ENCODE measurements around the gene TMPRSS12.
"Not testable (repeated sequence)": the region's sequence is repeated elsewhere in the genome, so short reads cannot be mapped to it uniquely, and the experiment has no call there.

TMPRSS12 gene

DNA sequence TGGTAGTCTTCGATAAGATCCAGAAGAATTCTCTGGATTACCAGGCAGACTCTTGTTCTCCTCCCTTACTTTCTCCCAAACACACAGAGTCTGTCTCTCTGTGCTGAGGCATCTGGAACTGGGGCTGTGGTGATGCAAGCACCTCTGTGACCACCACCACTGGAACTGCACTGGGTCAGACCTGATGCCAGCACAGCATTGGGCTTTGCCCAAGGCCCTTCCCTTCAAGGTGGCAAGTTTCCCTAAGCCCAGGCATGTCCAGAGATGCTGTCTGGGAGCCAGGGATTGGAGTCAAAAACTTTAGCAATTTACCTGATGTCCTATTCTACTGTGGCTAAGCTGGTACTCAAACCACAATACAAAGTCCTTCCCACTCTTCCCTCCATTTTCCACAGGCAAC lies 14.6 kb upstream of the TMPRSS12 start:
- no peaks in the 10 kb centered on the region for H3K4me1 ChIP-seq (ENCODE audit: control insufficient read depth, insufficient read depth, low read length)
- H3K4me3 ChIP-seq (ENCODE audit: low read depth, low read length) = no peak overlapping the region
- no peaks in the 10 kb centered on the region for H3K36me3 ChIP-seq (ENCODE audit: control insufficient read depth, insufficient read depth, low read length)
- peaks cover 5% of the 10 kb centered on the region for H3K9me3 ChIP-seq (ENCODE audit: control insufficient read depth, insufficient read depth, low read depth, low read length)
- H3K27ac ChIP-seq (ENCODE audit: low read depth, low read length) = no peak overlapping the region
- H3K27me3 ChIP-seq (ENCODE audit: control insufficient read depth, insufficient read depth, low read length) = no peaks in the 10 kb centered on the region
- H3K9ac ChIP-seq (ENCODE audit: low read length) = no peak overlapping the region

DNA sequence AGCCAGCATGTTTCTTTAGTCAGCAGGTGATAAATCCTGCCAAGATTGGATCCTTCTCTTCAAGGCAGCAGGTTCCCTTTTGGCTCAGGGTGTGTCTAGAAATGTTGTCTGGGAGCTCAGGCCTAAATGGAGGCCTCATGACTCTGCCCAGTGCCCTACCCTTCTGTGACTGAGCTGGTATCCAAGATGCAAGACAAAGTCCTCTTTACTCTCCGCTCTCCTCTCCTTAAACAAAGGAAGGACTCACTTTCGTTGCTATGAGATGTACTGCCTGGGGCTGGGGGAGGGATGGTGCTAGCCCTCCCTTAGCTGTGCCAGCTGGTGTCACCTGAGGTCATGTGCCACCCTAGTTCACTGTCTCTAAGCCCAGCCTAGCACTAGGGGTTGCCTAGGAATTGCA lies 13.8 kb upstream of the TMPRSS12 start:
- Histone ChIP-seq H3K27me3 (ENCODE audit: control insufficient read depth, insufficient read depth, low read length) (no peaks in the 10 kb centered on the region), H3K4me3 (ENCODE audit: low read depth, low read length) (no peak overlapping the region), H3K9ac (ENCODE audit: low read length) (no peak overlapping the region), H3K4me1 (ENCODE audit: control insufficient read depth, insufficient read depth, low read length) (no peaks in the 10 kb centered on the region), H3K36me3 (ENCODE audit: control insufficient read depth, insufficient read depth, low read length) (no peaks in the 10 kb centered on the region), H3K9me3 (ENCODE audit: control insufficient read depth, insufficient read depth, low read depth, low read length) (peaks cover 13% of the 10 kb centered on the region), H3K27ac (ENCODE audit: low read depth, low read length) (no peak overlapping the region)

DNA sequence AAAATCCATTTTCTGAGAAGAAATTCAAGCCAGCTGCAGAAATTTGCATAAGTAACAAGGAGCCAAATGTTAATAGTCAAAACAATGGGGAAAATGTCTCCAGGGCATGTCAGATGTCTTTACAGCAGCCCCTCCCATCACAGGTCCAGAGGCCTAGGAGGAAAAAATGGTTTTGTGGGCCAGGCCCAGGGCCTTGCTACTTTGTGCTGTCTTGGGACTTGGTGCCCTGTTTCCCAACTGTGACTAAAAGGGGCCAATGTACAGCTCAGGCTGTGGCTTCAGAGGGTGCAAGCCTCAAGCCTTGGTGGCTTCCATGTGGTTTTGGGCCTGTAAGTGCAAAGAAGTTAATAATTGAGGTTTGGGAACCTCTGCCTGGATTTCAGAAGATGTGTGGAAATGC lies 8.9 kb upstream of the TMPRSS12 start:
- H3K27ac ChIP-seq (ENCODE audit: low read depth, low read length); H3K4me1 ChIP-seq (ENCODE audit: control insufficient read depth, insufficient read depth, low read length); H3K9ac ChIP-seq (ENCODE audit: low read length); H3K4me3 ChIP-seq (ENCODE audit: low read depth, low read length); H3K36me3 ChIP-seq (ENCODE audit: control insufficient read depth, insufficient read depth, low read length); H3K27me3 ChIP-seq (ENCODE audit: control insufficient read depth, insufficient read depth, low read length): not testable (repeated sequence)
- peaks cover 30% of the 10 kb centered on the region for H3K9me3 ChIP-seq (ENCODE audit: control insufficient read depth, insufficient read depth, low read depth, low read length)

- H3K27ac ChIP-seq (ENCODE audit: low read depth, low read length) = no peak overlapping the region
- H3K4me3 ChIP-seq (ENCODE audit: low read depth, low read length) = no peak overlapping the region
- peaks cover 30% of the 10 kb centered on the region for H3K9me3 ChIP-seq (ENCODE audit: control insufficient read depth, insufficient read depth, low read depth, low read length)
- no peak overlapping the region for H3K9ac ChIP-seq (ENCODE audit: low read length)
- no peaks in the 10 kb centered on the region for H3K4me1 ChIP-seq (ENCODE audit: control insufficient read depth, insufficient read depth, low read length)
- no peaks in the 10 kb centered on the region for H3K27me3 ChIP-seq (ENCODE audit: control insufficient read depth, insufficient read depth, low read length)
- H3K36me3 ChIP-seq (ENCODE audit: control insufficient read depth, insufficient read depth, low read length) = no peaks in the 10 kb centered on the region
Observed at GRCh38 chr12:50839042-50839441, 3.7 kb upstream of the TMPRSS12 start.

GRCh38 chr12:50840809-50841487 lies 1.8 kb upstream of the TMPRSS12 start:
- peaks cover 14% of the 10 kb centered on the region for H3K9me3 ChIP-seq (ENCODE audit: control insufficient read depth, insufficient read depth, low read depth, low read length)
- no peaks in the 10 kb centered on the region for H3K27me3 ChIP-seq (ENCODE audit: control insufficient read depth, insufficient read depth, low read length)
- no peak overlapping the region for H3K4me3 ChIP-seq (ENCODE audit: low read depth, low read length)
- no peak overlapping the region for H3K9ac ChIP-seq (ENCODE audit: low read length)
- H3K4me1 ChIP-seq (ENCODE audit: control insufficient read depth, insufficient read depth, low read length) = no peaks in the 10 kb centered on the region
- H3K27ac ChIP-seq (ENCODE audit: low read depth, low read length) = no peak overlapping the region
- H3K36me3 ChIP-seq (ENCODE audit: control insufficient read depth, insufficient read depth, low read length) = no peaks in the 10 kb centered on the region

DNA sequence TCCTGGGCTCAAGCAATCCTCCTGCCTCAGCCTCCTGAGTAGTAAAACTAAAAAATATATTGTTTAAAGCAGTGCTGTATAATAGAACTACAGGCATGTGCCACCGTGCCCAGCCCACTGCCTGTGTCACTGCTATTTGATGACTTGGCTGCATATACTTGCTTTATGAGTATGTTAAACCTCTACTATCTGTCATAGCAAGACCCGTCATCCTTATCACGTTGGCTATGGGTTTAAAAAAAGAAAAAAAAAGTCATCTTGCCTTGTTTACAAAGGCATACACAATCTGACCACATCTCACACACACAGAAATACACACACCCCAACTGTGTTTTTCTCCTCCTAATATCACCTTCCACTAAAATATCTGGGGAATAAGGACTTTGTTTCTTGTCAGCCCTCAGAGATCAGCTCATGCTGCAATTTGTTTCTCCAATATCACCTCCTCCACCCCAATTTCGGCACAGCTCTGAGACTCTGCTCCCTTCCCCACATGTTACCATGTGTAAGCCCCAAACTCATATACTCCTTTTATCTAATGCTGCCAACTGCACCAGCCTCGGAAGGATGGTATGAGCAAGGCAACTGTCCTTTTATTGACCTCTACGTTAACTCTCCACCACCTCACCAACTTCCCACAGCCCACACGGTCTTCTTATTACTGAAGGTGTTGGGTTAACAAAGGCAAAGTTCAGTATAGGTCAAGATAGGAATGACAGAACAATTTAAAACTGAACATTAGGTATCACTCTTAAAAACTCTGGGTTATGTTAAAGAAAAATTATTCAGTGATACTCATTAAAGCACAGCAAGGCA lies 802 bp upstream of the TMPRSS12 start:
- no peaks in the 10 kb centered on the region for H3K27me3 ChIP-seq (ENCODE audit: control insufficient read depth, insufficient read depth, low read length)
- no peaks in the 10 kb centered on the region for H3K36me3 ChIP-seq (ENCODE audit: control insufficient read depth, insufficient read depth, low read length)
- no peak overlapping the region for H3K9ac ChIP-seq (ENCODE audit: low read length)
- no peaks in the 10 kb centered on the region for H3K4me1 ChIP-seq (ENCODE audit: control insufficient read depth, insufficient read depth, low read length)
- H3K4me3 ChIP-seq (ENCODE audit: low read depth, low read length) = no peak overlapping the region
- peaks cover 14% of the 10 kb centered on the region for H3K9me3 ChIP-seq (ENCODE audit: control insufficient read depth, insufficient read depth, low read depth, low read length)
- H3K27ac ChIP-seq (ENCODE audit: low read depth, low read length) = no peak overlapping the region

- Histone ChIP-seq H3K4me3 (ENCODE audit: low read depth, low read length) (no peak overlapping the region), H3K27me3 (ENCODE audit: control insufficient read depth, insufficient read depth, low read length) (no peaks in the 10 kb centered on the region), H3K9me3 (ENCODE audit: control insufficient read depth, insufficient read depth, low read depth, low read length) (peaks cover 14% of the 10 kb centered on the region), H3K27ac (ENCODE audit: low read depth, low read length) (no peak overlapping the region), H3K4me1 (ENCODE audit: control insufficient read depth, insufficient read depth, low read length) (no peaks in the 10 kb centered on the region), H3K9ac (ENCODE audit: low read length) (no peak overlapping the region), H3K36me3 (ENCODE audit: control insufficient read depth, insufficient read depth, low read length) (no peaks in the 10 kb centered on the region)
Observed at GRCh38 chr12:50845021-50845647, 2.4 kb downstream of the TMPRSS12 start.

DNA sequence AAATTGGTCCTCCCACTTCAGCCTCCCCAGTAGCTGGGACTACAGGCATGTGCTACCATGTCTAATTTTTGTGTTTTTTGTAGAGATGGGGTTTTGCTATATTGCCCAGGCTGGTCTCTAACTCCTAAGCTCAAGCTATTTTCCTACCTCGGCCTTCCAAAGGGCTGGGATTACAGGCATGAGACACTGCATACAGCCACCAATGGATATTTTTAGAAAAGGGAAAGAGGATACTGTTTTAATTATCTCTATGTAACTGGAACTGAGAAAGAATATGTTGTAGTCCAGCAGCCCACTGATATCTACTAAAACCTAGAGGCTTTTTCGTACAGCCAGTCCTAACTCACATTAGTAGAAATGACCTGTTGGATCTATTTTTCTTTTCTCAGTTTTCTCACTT lies 6.2 kb downstream of the TMPRSS12 start:
- Histone ChIP-seq H3K4me1 (ENCODE audit: control insufficient read depth, insufficient read depth, low read length) (no peaks in the 10 kb centered on the region), H3K36me3 (ENCODE audit: control insufficient read depth, insufficient read depth, low read length) (no peaks in the 10 kb centered on the region), H3K27ac (ENCODE audit: low read depth, low read length) (no peak overlapping the region), H3K9me3 (ENCODE audit: control insufficient read depth, insufficient read depth, low read depth, low read length) (no peaks in the 10 kb centered on the region), H3K27me3 (ENCODE audit: control insufficient read depth, insufficient read depth, low read length) (no peaks in the 10 kb centered on the region), H3K9ac (ENCODE audit: low read length) (no peak overlapping the region), H3K4me3 (ENCODE audit: low read depth, low read length) (no peak overlapping the region)

DNA sequence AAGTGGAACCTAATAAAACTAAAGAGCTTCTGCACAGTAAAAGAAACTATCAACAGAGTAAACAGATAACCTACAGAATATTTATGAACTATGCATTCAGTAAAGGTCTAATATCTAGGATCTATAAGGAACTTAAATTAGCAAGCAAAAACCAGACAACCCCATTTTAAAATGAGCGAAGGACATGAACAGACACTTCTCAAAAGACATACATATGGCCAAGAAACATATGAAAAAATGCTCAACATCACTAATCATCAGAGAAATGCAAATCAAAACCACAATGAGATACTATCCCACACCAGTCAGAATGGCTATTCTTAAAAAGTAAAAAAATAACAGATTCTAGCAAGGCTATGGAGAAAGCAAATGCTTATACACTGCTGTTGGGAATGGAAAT lies 12.5 kb downstream of the TMPRSS12 start:
- H3K27me3 ChIP-seq (ENCODE audit: control insufficient read depth, insufficient read depth, low read length); H3K4me3 ChIP-seq (ENCODE audit: low read depth, low read length); H3K9me3 ChIP-seq (ENCODE audit: control insufficient read depth, insufficient read depth, low read depth, low read length); H3K27ac ChIP-seq (ENCODE audit: low read depth, low read length); H3K4me1 ChIP-seq (ENCODE audit: control insufficient read depth, insufficient read depth, low read length); H3K9ac ChIP-seq (ENCODE audit: low read length); H3K36me3 ChIP-seq (ENCODE audit: control insufficient read depth, insufficient read depth, low read length): not testable (repeated sequence)

- H3K36me3 ChIP-seq (ENCODE audit: control insufficient read depth, insufficient read depth, low read length); H3K9me3 ChIP-seq (ENCODE audit: control insufficient read depth, insufficient read depth, low read depth, low read length); H3K27ac ChIP-seq (ENCODE audit: low read depth, low read length); H3K4me3 ChIP-seq (ENCODE audit: low read depth, low read length); H3K9ac ChIP-seq (ENCODE audit: low read length); H3K27me3 ChIP-seq (ENCODE audit: control insufficient read depth, insufficient read depth, low read length); H3K4me1 ChIP-seq (ENCODE audit: control insufficient read depth, insufficient read depth, low read length): not testable (repeated sequence)
Observed at GRCh38 chr12:50855679-50856078, 13.0 kb downstream of the TMPRSS12 start.

DNA sequence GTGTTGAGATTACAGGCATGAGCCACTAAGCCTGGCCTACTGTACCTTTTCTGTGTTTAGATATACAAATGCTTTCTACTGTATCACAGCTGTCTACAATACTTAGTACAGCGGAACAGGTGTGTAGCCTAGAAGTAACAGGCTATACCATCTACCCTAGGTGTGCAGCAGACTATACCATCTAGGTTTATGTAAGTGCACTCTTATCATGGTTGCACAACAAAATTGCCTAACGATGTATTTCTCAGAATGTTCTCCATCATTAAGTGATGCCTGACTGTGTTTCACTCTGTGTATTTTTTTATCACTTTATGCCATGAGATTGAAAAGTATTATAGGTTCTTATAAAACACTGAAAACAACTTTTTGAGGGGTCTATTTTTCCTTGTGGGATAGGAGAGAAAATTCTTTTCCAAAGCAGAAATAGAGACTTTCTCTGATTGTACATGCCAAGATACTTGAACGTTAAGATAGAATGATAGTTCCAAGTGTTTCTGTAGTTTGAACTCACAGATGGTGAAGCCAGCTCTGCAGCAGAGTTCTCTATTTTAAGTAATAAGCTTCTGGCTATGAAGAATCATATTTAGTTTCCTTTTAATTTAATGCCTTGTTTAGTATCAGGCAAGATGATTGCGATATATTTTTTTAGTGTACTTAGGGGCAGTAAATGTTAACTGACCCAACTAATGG lies 17.0 kb downstream of the TMPRSS12 start:
- Histone ChIP-seq H3K27me3 (ENCODE audit: control insufficient read depth, insufficient read depth, low read length) (no peaks in the 10 kb centered on the region), H3K4me3 (ENCODE audit: low read depth, low read length) (no peak overlapping the region), H3K27ac (ENCODE audit: low read depth, low read length) (no peak overlapping the region), H3K36me3 (ENCODE audit: control insufficient read depth, insufficient read depth, low read length) (no peaks in the 10 kb centered on the region), H3K4me1 (ENCODE audit: control insufficient read depth, insufficient read depth, low read length) (no peaks in the 10 kb centered on the region), H3K9ac (ENCODE audit: low read length) (no peak overlapping the region), H3K9me3 (ENCODE audit: control insufficient read depth, insufficient read depth, low read depth, low read length) (peaks cover 4% of the 10 kb centered on the region; the same call in 1 of the 2 replicates)
